AG09319 (cell line): Measurements from ENCODE around the gene NBL1.

Experiments used
- DNase-seq: peaks from one replicate; pipeline ENCODE4 v3.0.0-alpha.2; 2010; ENCODE audit warnings: low read depth; ENCODE audit errors: extremely low read depth
- CTCF ChIP-seq: IDR thresholded peaks from 2 replicates; pipeline ENCODE4 v1.5.1; 2011; ENCODE audit warnings: low read depth, mild to moderate bottlenecking, inconsistent platforms, low read length, moderate library complexity

NBL1 gene

DNA sequence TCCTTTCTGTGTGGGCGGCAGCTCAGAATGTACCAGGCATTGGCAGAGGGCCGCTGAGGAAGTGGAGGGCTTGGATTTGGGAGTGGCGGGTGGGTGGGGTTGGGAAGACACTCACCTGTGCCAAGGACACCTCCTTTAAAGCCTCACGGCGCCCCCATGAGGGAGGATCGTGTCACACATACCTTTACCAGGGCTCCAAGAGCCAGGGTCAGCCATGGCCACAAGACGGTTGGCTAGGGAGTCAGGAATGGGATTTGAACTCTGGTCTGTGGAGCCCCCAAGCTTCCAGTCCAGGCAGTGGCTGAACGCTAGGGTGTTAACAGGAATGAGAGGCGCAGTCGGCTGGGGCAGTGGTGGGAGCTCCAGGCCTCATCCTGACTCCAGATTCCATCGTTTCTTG, 4.6 kb downstream of the NBL1 start:
- peak; percentile 25 for TF ChIP-seq CTCF
- no peak for DNase-seq

DNA sequence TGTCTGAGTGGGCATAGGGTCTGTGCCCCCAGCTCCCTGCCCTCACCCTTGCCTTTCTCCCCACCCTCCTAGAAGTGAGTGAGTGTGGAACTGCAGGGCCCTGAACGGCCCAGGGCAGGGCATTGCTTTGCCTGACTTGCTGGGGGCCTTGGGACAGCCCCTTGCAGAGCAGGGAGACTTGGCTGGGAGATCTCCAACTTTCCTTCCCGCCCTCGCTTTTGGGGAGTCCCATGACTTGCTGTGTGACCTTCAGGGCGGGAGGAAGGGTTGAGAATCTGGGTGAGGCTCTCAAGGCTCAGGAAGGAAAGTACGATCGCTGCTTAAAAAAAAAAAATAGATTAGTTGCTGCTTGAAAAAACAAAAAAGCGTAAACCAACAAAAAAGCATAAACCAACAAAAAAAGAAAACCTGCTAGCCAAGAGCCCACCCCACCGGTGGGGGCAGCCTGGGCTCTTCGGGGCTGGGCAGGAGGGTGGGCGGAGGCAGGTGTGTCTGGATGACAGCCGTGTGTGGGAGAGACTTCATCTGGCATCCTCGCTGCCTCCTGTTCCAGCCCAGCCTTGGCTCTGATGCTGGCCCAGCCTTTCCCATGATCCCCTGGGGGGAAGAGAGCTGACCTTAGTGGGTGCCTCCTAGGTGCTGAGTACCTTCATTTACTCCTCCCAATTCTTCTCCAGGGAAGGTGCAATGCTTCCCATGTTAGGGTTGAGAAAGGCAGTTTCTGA, 6.5 kb downstream of the NBL1 start:
- no peak for DNase-seq
- no peak for TF ChIP-seq CTCF

DNA sequence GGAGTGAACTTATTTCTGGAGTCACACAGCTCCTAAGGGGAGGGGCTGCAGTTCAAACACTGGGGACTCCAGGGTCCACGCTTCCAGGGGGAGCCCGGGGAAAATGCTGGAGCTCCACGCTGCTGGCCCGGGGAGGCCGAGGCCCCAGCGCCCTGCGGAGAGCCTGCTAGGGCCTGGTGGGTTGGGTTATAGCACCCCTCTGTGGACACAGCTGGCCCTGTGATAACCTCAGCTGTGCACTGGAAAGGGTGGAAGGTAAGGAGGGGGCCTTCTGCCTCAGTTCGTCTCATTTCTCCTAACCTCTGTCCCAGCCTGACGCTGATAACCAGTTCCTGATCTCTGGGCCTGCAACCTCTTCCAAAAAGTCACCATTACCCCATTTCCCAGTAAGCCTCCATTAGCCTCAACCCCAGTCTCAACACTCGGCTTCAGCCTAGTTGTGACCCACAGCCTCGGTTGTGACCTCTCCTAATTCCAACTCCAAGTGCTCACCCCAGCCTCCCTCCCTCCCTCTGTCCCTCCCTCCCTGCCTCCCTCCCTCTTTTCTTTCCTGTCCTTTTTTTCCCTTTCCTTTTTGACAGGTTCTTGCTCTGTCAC, 7.1 kb downstream of the NBL1 start:
- DNase-seq: peak; percentile 22
- peak; percentile 83 for TF ChIP-seq CTCF

DNA sequence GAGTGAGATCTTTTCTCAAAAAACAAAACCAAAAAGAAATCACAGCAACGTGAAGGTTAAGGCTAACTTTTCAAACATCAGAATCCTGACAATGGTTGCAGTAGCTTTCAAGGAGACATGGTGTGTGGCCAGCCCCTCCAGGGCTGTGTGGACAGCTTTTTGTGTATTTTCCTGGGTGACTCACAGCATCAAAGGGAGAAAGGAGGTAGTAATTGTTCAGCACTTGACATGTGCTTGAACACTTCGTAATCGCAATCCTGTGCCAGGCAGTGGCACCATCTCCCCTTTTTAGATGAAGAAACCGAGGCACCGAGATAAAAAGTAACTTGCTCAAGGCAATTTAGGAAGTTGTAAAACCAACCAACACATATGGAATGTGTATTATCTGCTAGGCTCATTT, 10.3 kb downstream of the NBL1 start:
- no peak for DNase-seq
- no peak for TF ChIP-seq CTCF

DNA sequence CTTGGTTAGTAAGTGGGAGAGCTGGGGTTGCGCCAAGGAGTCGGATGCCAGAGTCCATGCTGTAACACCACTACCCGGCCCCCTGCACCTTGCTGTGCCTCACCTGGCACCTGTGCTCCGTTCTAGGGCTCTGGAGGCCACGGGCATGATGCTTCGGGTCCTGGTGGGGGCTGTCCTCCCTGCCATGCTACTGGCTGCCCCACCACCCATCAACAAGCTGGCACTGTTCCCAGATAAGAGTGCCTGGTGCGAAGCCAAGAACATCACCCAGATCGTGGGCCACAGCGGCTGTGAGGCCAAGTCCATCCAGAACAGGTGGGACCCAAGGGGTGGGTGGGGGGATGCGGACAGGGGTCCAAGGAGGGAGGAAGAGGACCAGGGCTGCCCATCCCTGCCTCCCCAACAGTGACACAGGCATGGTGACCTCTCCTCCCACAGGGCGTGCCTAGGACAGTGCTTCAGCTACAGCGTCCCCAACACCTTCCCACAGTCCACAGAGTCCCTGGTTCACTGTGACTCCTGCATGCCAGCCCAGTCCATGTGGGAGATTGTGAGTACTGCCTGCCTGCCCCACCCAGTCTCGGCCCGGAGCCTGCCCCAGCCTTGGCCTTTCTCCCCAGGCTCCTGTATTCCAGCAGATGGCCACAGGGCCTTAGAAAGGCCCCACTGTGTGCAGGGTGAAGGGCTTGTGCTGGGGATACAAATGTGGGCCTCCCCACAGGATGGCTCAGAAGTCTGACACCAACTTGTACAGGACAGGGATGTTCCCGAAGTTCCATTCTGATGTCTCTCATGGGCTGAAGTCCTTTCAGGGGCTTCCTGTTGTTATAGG, 11.0 kb downstream of the NBL1 start:
- DNase-seq: no peak

DNA sequence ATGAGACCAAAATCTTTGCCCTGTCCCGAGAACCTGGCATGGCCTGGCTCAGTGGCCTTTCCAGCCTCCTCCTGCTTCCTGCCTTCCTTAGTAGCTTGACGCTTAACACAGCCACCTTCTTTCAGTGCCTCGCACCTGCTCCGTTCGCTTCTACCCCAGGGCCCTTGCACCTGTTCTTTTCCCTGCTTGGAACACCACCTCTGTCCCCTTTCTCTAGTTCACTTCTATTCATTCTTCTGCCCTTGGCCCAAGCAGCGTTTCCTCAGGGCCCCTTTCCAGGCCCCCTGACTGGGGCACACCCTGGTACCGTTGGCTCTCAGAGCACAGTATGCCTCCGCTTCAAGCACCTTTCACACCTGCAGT, 11.6 kb downstream of the NBL1 start:
- no peak for DNase-seq
- TF ChIP-seq CTCF: no peak

More for the DNA sequence above, 11.0 kb downstream of the NBL1 start:
- TF ChIP-seq CTCF: no peak
